HepG2 (cell line): ENCODE results near the gene DDAH2. TPM values are rescaled to one million over a fixed set of nuclear protein-coding genes. Genes with fewer than 3 reads are reported as not detected.
A peak's percentile ranks its signal among the peaks of the same experiment; 100 is the strongest.

Experiments
- CCDC6 ChIP-seq: sonication (generic); formaldehyde crosslinking; IDR thresholded peaks from 2 replicates; pipeline ENCODE4 v1.8.1; 2022; ENCODE audit warnings: mild to moderate bottlenecking, missing genetic modification reagents, moderate library complexity
- CENPT ChIP-seq: sonication (generic); formaldehyde crosslinking; IDR thresholded peaks from 2 replicates; pipeline ENCODE4 v1.8.0; 2022; ENCODE audit warnings: low read depth, mild to moderate bottlenecking, moderate library complexity, missing genetic modification reagents
- GRHL1 ChIP-seq: sonication (generic); formaldehyde crosslinking; conservative IDR thresholded peaks from 2 replicates; pipeline ENCODE4 v1.8.0; 2022; ENCODE audit warnings: missing genetic modification reagents
- HMG20A ChIP-seq: IDR thresholded peaks from 2 replicates; pipeline ENCODE4 v1.6.1; 2016; ENCODE audit warnings: borderline replicate concordance
- NFAT5 ChIP-seq: sonication (generic); formaldehyde crosslinking; IDR thresholded peaks from 2 replicates; pipeline ENCODE4 v1.4.0; 2020; ENCODE audit warnings: missing genetic modification reagents
- PITX1 ChIP-seq: sonication (generic); formaldehyde crosslinking; IDR thresholded peaks from 2 replicates; pipeline ENCODE4 v1.5.1; 2020; ENCODE audit warnings: mild to moderate bottlenecking, missing genetic modification reagents
- PLSCR1 ChIP-seq: sonication (generic); formaldehyde crosslinking; IDR thresholded peaks from 2 replicates; pipeline ENCODE4 v1.5.0; 2020; ENCODE audit warnings: missing genetic modification reagents, mild to moderate bottlenecking, borderline replicate concordance
- RFX3 ChIP-seq: IDR thresholded peaks from 2 replicates; pipeline ENCODE4 v1.6.1; 2016; ENCODE audit warnings: missing biosample characterization, missing genetic modification reagents
- RFXAP ChIP-seq: sonication (generic); formaldehyde crosslinking; IDR thresholded peaks from 2 replicates; pipeline ENCODE4 v1.4.0; 2020; ENCODE audit warnings: missing genetic modification reagents, borderline replicate concordance
- YEATS4 ChIP-seq: sonication (generic); formaldehyde crosslinking; IDR thresholded peaks from 2 replicates; pipeline ENCODE4 v1.4.0; 2020; ENCODE audit warnings: missing genetic modification reagents, borderline replicate concordance
- ZBTB7B ChIP-seq: sonication (generic); formaldehyde crosslinking; IDR thresholded peaks from 2 replicates; pipeline ENCODE4 v1.4.0; 2020; ENCODE audit warnings: missing genetic modification reagents
- ZIK1 ChIP-seq: sonication (generic); formaldehyde crosslinking; IDR thresholded peaks from 2 replicates; pipeline ENCODE4 v1.5.0; 2020; ENCODE audit warnings: mild to moderate bottlenecking, low read depth, missing genetic modification reagents, borderline replicate concordance
- ZNF17 ChIP-seq: sonication (generic); formaldehyde crosslinking; IDR thresholded peaks from 2 replicates; pipeline ENCODE4 v1.5.0; 2020; ENCODE audit warnings: mild to moderate bottlenecking, missing genetic modification reagents
- ZNF260 ChIP-seq: sonication (generic); formaldehyde crosslinking; IDR thresholded peaks from 2 replicates; pipeline ENCODE4 v1.4.0; 2020; ENCODE audit warnings: missing genetic modification reagents, low read depth, mild to moderate bottlenecking, borderline replicate concordance
- ZNF263 ChIP-seq: sonication (generic); formaldehyde crosslinking; IDR thresholded peaks from 2 replicates; pipeline ENCODE4 v1.4.0; 2020; ENCODE audit warnings: missing genetic modification reagents
- ZNF446 ChIP-seq: sonication (generic); formaldehyde crosslinking; IDR thresholded peaks from 2 replicates; pipeline ENCODE4 v1.5.0; 2020; ENCODE audit warnings: mild to moderate bottlenecking, missing genetic modification reagents
- ZNF503 ChIP-seq: sonication (generic); formaldehyde crosslinking; IDR thresholded peaks from 2 replicates; pipeline ENCODE4 v1.4.0; 2020; ENCODE audit warnings: missing genetic modification reagents
- ZNF589 ChIP-seq: sonication (generic); formaldehyde crosslinking; conservative IDR thresholded peaks from 2 replicates; pipeline ENCODE4 v1.8.0; 2022; ENCODE audit warnings: mild to moderate bottlenecking, moderate library complexity, missing genetic modification reagents
- ZNF644 ChIP-seq: IDR thresholded peaks from 2 replicates; pipeline ENCODE4 v1.6.1; 2016; ENCODE audit warnings: low read depth
- ZNF75D ChIP-seq: sonication (generic); formaldehyde crosslinking; IDR thresholded peaks from 2 replicates; pipeline ENCODE4 v1.8.1; 2023; ENCODE audit warnings: missing genetic modification reagents, mild to moderate bottlenecking, borderline replicate concordance
- polyA plus RNA-seq, 8 experiments: library from polyadenylated mRNA; depleted of rRNA in 3 of 8; stranded (reverse) in 7 of 8; unstranded in 1 of 8; fragments of >200 nt; fragmentation: Illumina TruSeq in 4 of 8; extraction: Trizol in 4 of 8; gene quantifications; 2 replicates each; pipeline versions ENCODE4 v1.2.1 to v1.2.3, GENCODE V29; 2011 to 2016; ENCODE audit warnings: low read depth in 4 of 8, missing spikeins in 1 of 8, mixed read lengths in 1 of 8; ENCODE audit not compliant: insufficient read depth in 1 of 8
- total RNA-seq, 5 experiments: library from RNA; depleted of rRNA; stranded (reverse); fragments of >200 nt; fragmentation: Illumina TruSeq; extraction: Trizol; gene quantifications; 2 replicates each; pipeline ENCODE4 v1.2.3, GENCODE V29; 2016; ENCODE audit warnings: low read depth in 1 of 5

DDAH2 gene
- total and polyA plus RNA-seq, 2 of the 13 experiments (the other 11 are each of a cell fraction or from before 2014, with no cell fraction given) = 16.4 to 21.1 TPM

GRCh38 chr6:31739639-31740396, 10.7 kb upstream of the DDAH2 start, which contains the start of gene MSH5 (continued):
- TF ChIP-seq NFAT5 (CRISPR knock-in tag) = peak; percentile 98
- TF ChIP-seq RFXAP (CRISPR knock-in tag) = peak; percentile 98
- peak; percentile 94 for TF ChIP-seq CENPT (CRISPR knock-in tag)
- no peak for TF ChIP-seq ZNF644 (CRISPR knock-in tag)
- 0 out of 2 replicates have a peak, but pooled peaks have one; percentile 29 for TF ChIP-seq GRHL1
- TF ChIP-seq PITX1 = peak; percentile 61; the same call in 1 of the 2 replicates
- peak; percentile 98 for TF ChIP-seq CCDC6 (CRISPR knock-in tag)
- peak; percentile 90; the same call in 1 of the 2 replicates for TF ChIP-seq ZNF75D
- TF ChIP-seq PLSCR1 (CRISPR knock-in tag) = no peak
- 0 out of 2 replicates have a peak, but pooled peaks have one; percentile 16 for TF ChIP-seq HMG20A (CRISPR knock-in tag)
- peak; percentile 77; the same call in 1 of the 2 replicates for TF ChIP-seq ZNF263 (CRISPR knock-in tag)
- TF ChIP-seq ZNF503 (CRISPR knock-in tag) = peak; percentile 15
- peak; percentile 94 for TF ChIP-seq YEATS4 (CRISPR knock-in tag)
- peak; percentile 99 for TF ChIP-seq ZNF589 (CRISPR knock-in tag)
- peak; percentile 99 for TF ChIP-seq ZNF446 (CRISPR knock-in tag)
- peak; percentile 99 for TF ChIP-seq ZIK1 (CRISPR knock-in tag)
- TF ChIP-seq ZNF260 = no peak
- no peak for TF ChIP-seq ZNF17 (CRISPR knock-in tag)
- TF ChIP-seq RFX3 (CRISPR knock-in tag) = peak; percentile 93
- TF ChIP-seq ZBTB7B = peak; percentile 83
